Left hindlimb (tissue), 1 donor: Measurements from ENCODE around the gene HPCAL4.

Experiments
- DNase-seq: peaks from one replicate; pipeline ENCODE4 v3.0.0-alpha.2; 2018

The HPCAL4 gene

GRCh38 chr1:39646232-39647081 is 44.8 kb downstream of the HPCAL4 start:
- DNase-seq, result peak; percentile 93

- no peak for DNase-seq
Measured at GRCh38 chr1:39645411-39646043, 45.7 kb downstream of the HPCAL4 start.

- no peak for DNase-seq
Measured at GRCh38 chr1:39643705-39644104, 47.5 kb downstream of the HPCAL4 start.

- no peak for DNase-seq
Measured at GRCh38 chr1:39642796-39643195, 48.4 kb downstream of the HPCAL4 start.

- no peak for DNase-seq
Measured at GRCh38 chr1:39640861-39641260, 50.4 kb downstream of the HPCAL4 start.

GRCh38 chr1:39639305-39640130 is 51.7 kb downstream of the HPCAL4 start, which contains the start of gene HEYL:
HEYL (minus strand) TSS chr1:39639643; CDS start chr1:39639625, 18 bp downstream.
- peak; percentile 76 for DNase-seq

GRCh38 chr1:39638965-39639304 is 52.3 kb downstream of the HPCAL4 start:
- no peak for DNase-seq

GRCh38 chr1:39637361-39637760 is 53.9 kb downstream of the HPCAL4 start:
- no peak for DNase-seq

GRCh38 chr1:39635871-39636210 is 55.4 kb downstream of the HPCAL4 start:
- DNase-seq, result no peak

GRCh38 chr1:39635205-39635870 is 55.9 kb downstream of the HPCAL4 start:
- DNase-seq, result no peak

GRCh38 chr1:39633422-39633821 is 57.8 kb downstream of the HPCAL4 start:
- no peak for DNase-seq

GRCh38 chr1:39632682-39633417 is 58.4 kb downstream of the HPCAL4 start:
- DNase-seq, result peak; percentile 82

- DNase-seq, result no peak
Measured at GRCh38 chr1:39632323-39632681, 58.9 kb downstream of the HPCAL4 start.

GRCh38 chr1:39631361-39632322 is 59.6 kb downstream of the HPCAL4 start:
- DNase-seq, result no peak

- DNase-seq, result no peak
Measured at GRCh38 chr1:39628807-39629350, 62.4 kb downstream of the HPCAL4 start.
